AG04450 (cell line): Measurements from ENCODE around the gene C11orf91. TPM values are rescaled to one million over a fixed set of nuclear protein-coding genes. Genes with fewer than 3 reads are reported as not detected.

Source experiments
- CTCF ChIA-PET: fragments of 300-600, 350-600 bp; formaldehyde crosslinking; extraction: SDS; loops from one replicate; lab custom pipeline; 2022; ENCODE audit warnings: antibody characterized with exemption, inconsistent platforms; lab: Charles Lee
- POLR2A ChIA-PET: fragments of 350-600 bp; formaldehyde crosslinking; extraction: SDS; loops from one replicate; lab custom pipeline; 2021; ENCODE audit warnings: antibody characterized with exemption, inconsistent platforms; lab: Yijun Ruan, JAX
- DNase-seq: peaks from one replicate; pipeline ENCODE4 v3.0.0-alpha.2; 2011; ENCODE audit warnings: low read depth, low spot score
- H3K27ac ChIP-seq: one replicate; pipeline ENCODE4 v1.5.1; 2012; ENCODE audit warnings: low read depth, low read length, control low read depth
- H3K27me3 ChIP-seq: one replicate; pipeline ENCODE4 v1.6.0; 2012; ENCODE audit warnings: low read length; ENCODE audit not compliant: control insufficient read depth, insufficient read depth
- H3K4me3 ChIP-seq: 2 replicates; pipeline ENCODE4 v1.5.1; 2011; ENCODE audit warnings: mild to moderate bottlenecking, low read depth, low read length, control low read depth
- H3K9me3 ChIP-seq: 2 replicates; pipeline ENCODE4 v1.5.1; 2012; ENCODE audit warnings: low read length; ENCODE audit not compliant: control insufficient read depth, insufficient read depth
- CTCF ChIP-seq: IDR thresholded peaks from 2 replicates; pipeline ENCODE4 v1.5.1; 2011; ENCODE audit warnings: low read depth, low read length, control low read depth, inconsistent platforms
- polyA plus RNA-seq: library from polyadenylated mRNA; depleted of rRNA; stranded (reverse); fragments of >200 nt; gene quantifications from 2 replicates; pipeline ENCODE4 v1.2.3, GENCODE V29; 2011

The C11orf91 gene
- polyA plus RNA-seq, 1 experiment, result not detected

DNA sequence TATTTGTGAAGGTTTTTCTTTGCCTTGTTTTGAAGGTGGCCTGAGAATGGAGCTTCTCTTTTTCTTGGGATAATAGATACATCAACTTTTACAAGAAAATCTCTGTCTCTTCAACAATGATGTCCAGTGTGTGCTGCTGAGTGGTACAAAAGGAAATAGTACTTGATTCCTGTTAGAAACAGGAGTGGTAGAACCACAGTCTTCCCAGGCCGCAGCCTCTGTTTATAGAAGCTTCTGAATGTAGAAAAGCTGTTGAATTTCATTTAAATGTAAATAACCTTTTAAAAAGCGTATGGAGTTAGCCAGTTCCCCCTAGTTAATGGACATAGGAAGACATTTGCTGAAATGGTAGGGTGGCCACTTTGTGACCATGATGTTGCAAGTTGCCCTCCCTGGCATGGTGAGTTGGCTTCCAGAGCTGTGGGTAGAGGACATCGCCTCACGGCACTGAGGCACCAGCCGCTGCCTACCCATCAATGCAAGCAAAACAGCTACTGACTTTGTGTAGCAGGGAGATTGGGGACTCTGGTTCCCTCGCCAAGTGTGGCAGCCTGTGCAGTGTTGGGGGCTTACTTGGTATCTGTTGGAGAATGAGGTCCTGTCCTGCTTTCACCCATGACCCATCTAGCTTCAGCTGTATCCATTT is 31.6 kb downstream of the C11orf91 start:
- Histone ChIP-seq H3K27me3 (no peaks in the 10 kb centered on the region), H3K27ac (no peak overlapping the region), H3K4me3 (no peak overlapping the region), H3K9me3 (no peaks in the 10 kb centered on the region; the same call in 1 of the 2 replicates)
- ChIA-PET CTCF (no interaction called here), POLR2A (no interaction called here)
- TF ChIP-seq CTCF, result no peak
- no peak for DNase-seq

DNA sequence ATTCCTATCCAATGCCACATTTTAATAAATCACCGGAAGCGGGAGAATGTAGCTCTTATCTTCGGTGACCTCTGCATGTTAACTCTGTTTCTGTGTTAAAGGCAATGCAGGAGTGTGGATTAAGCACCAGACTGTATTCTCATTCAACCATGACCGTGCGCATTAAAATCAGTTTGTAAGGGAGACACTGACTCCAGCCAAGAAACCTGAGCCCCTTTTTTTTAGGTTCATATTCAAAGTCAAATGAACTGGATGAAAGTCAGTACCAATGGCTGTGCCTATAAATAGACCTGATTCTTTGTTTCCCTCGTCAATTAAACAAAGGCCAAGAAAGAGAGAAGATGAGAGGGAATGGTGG is 32.2 kb downstream of the C11orf91 start:
- Histone ChIP-seq H3K9me3 (no peaks in the 10 kb centered on the region; the same call in 1 of the 2 replicates), H3K27ac (no peak overlapping the region), H3K4me3 (no peak overlapping the region), H3K27me3 (no peaks in the 10 kb centered on the region)
- POLR2A ChIA-PET, result no interaction called here
- TF ChIP-seq CTCF, result no peak
- CTCF ChIA-PET, result no interaction called here
- no peak for DNase-seq

DNA sequence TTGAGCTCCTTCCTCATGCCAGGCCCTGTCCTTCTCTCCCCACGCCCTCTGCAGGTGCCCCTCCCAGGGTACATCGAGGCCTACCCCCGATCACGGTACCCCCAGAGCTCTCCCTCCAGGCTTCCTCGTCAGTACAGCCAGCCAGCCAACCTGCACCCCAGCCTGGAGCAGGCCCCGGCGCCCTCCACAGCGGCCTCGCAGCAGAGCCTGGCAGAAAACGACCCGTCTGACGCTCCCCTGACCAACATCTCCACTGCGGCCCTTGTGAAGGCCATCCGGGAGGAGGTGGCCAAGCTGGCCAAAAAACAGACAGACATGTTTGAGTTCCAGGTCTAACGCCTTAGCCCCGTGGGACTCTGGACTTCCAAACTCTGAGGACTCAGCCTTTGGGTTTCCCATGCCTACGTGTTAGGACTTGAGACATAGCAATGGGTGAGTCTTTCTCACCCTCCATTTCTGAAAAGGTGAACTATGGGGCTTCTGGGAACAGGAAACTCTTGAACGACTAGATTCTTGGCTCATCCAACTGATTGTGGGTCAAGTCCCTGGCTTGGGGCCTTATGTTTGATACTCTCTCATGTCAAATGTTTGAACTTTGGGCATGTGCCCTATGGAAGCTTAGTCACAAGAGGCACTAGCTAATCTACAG is 32.7 kb downstream of the C11orf91 start:
- Histone ChIP-seq H3K27me3 (no peaks in the 10 kb centered on the region), H3K27ac (no peak overlapping the region), H3K4me3 (no peak overlapping the region), H3K9me3 (no peaks in the 10 kb centered on the region; the same call in 1 of the 2 replicates)
- ChIA-PET POLR2A (no interaction called here), CTCF (no interaction called here)
- DNase-seq, result no peak
- no peak for TF ChIP-seq CTCF

DNA sequence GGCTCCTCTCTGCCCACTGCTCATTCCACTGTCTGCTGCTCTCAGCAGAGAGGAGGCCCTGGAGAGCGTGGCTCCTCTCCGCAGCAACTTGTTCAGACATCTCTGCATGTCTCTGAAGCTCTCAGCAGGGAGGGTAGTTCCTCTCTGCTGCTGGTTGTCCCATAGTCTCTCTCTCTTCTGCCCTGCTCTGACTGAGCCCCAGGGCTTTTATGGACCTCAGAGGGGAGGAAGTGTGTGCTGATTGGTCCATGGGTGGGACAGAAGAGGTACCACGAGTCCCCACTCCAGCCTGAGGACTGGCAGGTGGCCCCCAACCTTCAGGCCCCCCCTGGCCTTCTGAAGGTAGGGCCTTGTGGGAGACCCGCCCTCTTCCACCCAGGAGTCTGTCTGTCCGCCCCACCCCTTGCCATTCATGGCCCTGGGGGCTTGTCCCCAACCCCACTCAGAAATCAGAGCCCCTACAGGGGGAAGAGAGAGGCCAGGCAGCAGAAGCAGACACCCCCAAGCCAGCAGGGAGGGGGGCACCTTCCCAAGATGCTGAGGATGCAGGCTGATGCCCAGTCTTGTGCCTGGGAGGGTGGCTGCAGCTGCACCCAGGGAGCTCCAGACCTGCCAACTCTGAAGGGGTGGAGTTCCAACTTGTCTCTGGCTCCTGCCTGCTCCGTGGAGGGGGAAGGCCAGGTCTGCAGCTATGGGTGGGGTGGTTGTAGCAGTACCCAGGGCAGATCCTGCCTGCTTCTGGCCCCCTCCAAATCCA is 35.1 kb downstream of the C11orf91 start:
- no peak for TF ChIP-seq CTCF
- CTCF ChIA-PET, result no interaction called here
- DNase-seq, result no peak
- Histone ChIP-seq H3K27ac (no peak overlapping the region), H3K27me3 (no peaks in the 10 kb centered on the region), H3K9me3 (no peaks in the 10 kb centered on the region; the same call in 1 of the 2 replicates), H3K4me3 (no peak overlapping the region)
- POLR2A ChIA-PET, result no interaction called here

DNA sequence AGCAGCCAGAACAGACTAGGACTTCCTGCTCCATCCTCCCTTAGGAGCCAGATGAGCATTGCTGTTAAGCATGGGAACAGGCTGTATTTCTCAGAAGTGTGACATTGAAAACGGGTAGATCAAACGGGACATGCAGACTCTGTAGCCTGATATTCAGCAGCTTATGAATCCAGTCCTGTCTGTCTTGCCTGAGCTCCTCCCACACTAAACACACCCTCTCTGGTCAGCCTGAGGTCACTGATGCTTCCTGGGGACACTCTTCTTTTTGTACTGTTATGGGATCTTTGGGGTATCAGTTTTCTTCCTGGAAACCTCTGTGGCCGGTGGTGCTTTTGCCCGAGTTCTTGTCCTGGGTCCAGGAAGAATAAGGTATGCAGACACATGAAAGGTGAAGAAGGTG is 35.8 kb downstream of the C11orf91 start:
- Histone ChIP-seq H3K9me3 (no peaks in the 10 kb centered on the region; the same call in 1 of the 2 replicates), H3K27ac (no peak overlapping the region), H3K4me3 (no peak overlapping the region), H3K27me3 (no peaks in the 10 kb centered on the region)
- CTCF ChIA-PET, result no interaction called here
- TF ChIP-seq CTCF, result no peak
- no peak for DNase-seq
- POLR2A ChIA-PET, result no interaction called here
